Cerebellar nuclear complex (tissue), 1 donor: ENCODE data around the gene DMBT1.

ENCODE experiments used
- DNase-seq, 2 experiments: peaks; one replicate each; lab custom pipeline; 2025; lab: John Stamatoyannopoulos, UW

The DMBT1 gene

GRCh38 chr10:122646511-122647382 lies 86.2 kb downstream of the DMBT1 start:
- no peak for DNase-seq

GRCh38 chr10:122647383-122647968 lies 86.9 kb downstream of the DMBT1 start:
- no peak for DNase-seq

- no peak for DNase-seq
Observed at GRCh38 chr10:122648599-122649428, 88.3 kb downstream of the DMBT1 start.

- DNase-seq = no peak
Observed at GRCh38 chr10:122649903-122650302, 89.3 kb downstream of the DMBT1 start.

- no peak for DNase-seq
Observed at GRCh38 chr10:122650331-122650730, 89.8 kb downstream of the DMBT1 start.

- DNase-seq = no peak
Observed at GRCh38 chr10:122655524-122656307, 95.2 kb downstream of the DMBT1 start.

- no peak for DNase-seq
Observed at GRCh38 chr10:122656308-122656705, 95.8 kb downstream of the DMBT1 start.

GRCh38 chr10:122656741-122657140 lies 96.2 kb downstream of the DMBT1 start:
- no peak for DNase-seq

- DNase-seq = no peak
Observed at GRCh38 chr10:122657255-122657654, 96.7 kb downstream of the DMBT1 start.

- DNase-seq = no peak
Observed at GRCh38 chr10:122657729-122658128, 97.2 kb downstream of the DMBT1 start.

- DNase-seq = no peak
Observed at GRCh38 chr10:122658356-122659049, 97.9 kb downstream of the DMBT1 start.

- DNase-seq = no peak
Observed at GRCh38 chr10:122659126-122659525, 98.6 kb downstream of the DMBT1 start.

GRCh38 chr10:122659651-122660050 lies 99.1 kb downstream of the DMBT1 start:
- DNase-seq = no peak

GRCh38 chr10:122660696-122661095 lies 100.1 kb downstream of the DMBT1 start:
- DNase-seq = no peak

- DNase-seq = no peak
Observed at GRCh38 chr10:122662231-122662630, 101.7 kb downstream of the DMBT1 start.

- DNase-seq = no peak
Observed at GRCh38 chr10:122663516-122664130, 103.1 kb downstream of the DMBT1 start.

GRCh38 chr10:122664501-122664900 lies 103.9 kb downstream of the DMBT1 start:
- no peak for DNase-seq

- DNase-seq = no peak
Observed at GRCh38 chr10:122665329-122665860, 104.8 kb downstream of the DMBT1 start.

- DNase-seq = no peak
Observed at GRCh38 chr10:122665946-122666345, 105.4 kb downstream of the DMBT1 start.

GRCh38 chr10:122669045-122669444 lies 108.5 kb downstream of the DMBT1 start:
- DNase-seq = no peak
